H1 (cell line): ENCODE measurements around the gene IFT122. TPM values are rescaled to one million over a fixed set of nuclear protein-coding genes. Genes with fewer than 3 reads are reported as not detected.

Source experiments
- CTCF ChIA-PET: fragments of 300-600 bp; sonication (Branson Sonifier 250); formaldehyde crosslinking; loops from one replicate; lab custom pipeline; 2021; ENCODE audit not compliant: partially characterized antibody; lab: Charles Lee
- POLR2A ChIA-PET: fragments of 300-600 bp; sonication (Branson Sonifier 250); formaldehyde crosslinking; loops from one replicate; lab custom pipeline; 2021; ENCODE audit warnings: inconsistent platforms; ENCODE audit not compliant: partially characterized antibody; lab: Charles Lee
- DNase-seq, 2 experiments: peaks; one replicate each; pipeline versions ENCODE4 v3.0.0 to v3.0.0-alpha.2; 2010 to 2022; ENCODE audit warnings: low spot score in 2 of 2, low read depth in 1 of 2, mixed read lengths in 1 of 2
- FAIRE-seq: peaks from 2 replicates; lab custom pipeline; 2011; peaks lifted over from hg19 to GRCh38; lab: Jason Lieb, UNC
- H2AFZ ChIP-seq: 2 replicates; pipeline ENCODE4 v1.8.1; 2012; ENCODE audit warnings: low read length, inconsistent platforms
- H2AK5ac ChIP-seq: 2 replicates; pipeline ENCODE4 v1.6.1; 2013; ENCODE audit warnings: low read depth, low read length
- H2BK120ac ChIP-seq: replicated peaks from 2 replicates; pipeline ENCODE3; 2013; ENCODE audit warnings: low read depth, low read length, inconsistent platforms
- H2BK12ac ChIP-seq: 2 replicates; pipeline ENCODE4 v1.6.1; 2013; ENCODE audit warnings: low read depth, low read length
- H2BK15ac ChIP-seq: 2 replicates; pipeline ENCODE4 v1.6.1; 2013; ENCODE audit warnings: low read length
- H2BK20ac ChIP-seq: 2 replicates; pipeline ENCODE4 v1.6.1; 2013; ENCODE audit warnings: low read length
- H2BK5ac ChIP-seq: 2 replicates; pipeline ENCODE4 v1.6.1; 2013; ENCODE audit warnings: low read depth, low read length
- H3K14ac ChIP-seq: 2 replicates; pipeline ENCODE4 v1.6.1; 2013; ENCODE audit warnings: inconsistent platforms; ENCODE audit not compliant: insufficient read length
- H3K18ac ChIP-seq: 2 replicates; pipeline ENCODE4 v1.6.1; 2013; ENCODE audit warnings: low read length; ENCODE audit errors: extremely low read depth
- H3K23ac ChIP-seq: 2 replicates; pipeline ENCODE4 v1.6.1; 2013; ENCODE audit warnings: inconsistent platforms; ENCODE audit not compliant: insufficient read length
- H3K23me2 ChIP-seq: 2 replicates; pipeline ENCODE4 v1.6.1; 2013; ENCODE audit warnings: low read depth, low read length
- H3K27ac ChIP-seq: 2 replicates; pipeline ENCODE4 v1.6.1; 2011; ENCODE audit warnings: low read depth, low read length, inconsistent platforms
- H3K27me3 ChIP-seq, 4 experiments: replicated peaks in 1 of 4; 1 replicate in 1 of 4; 2 replicates in 3 of 4; pipeline versions ENCODE4 v1.6.1 to v1.8.1; 2011 to 2013; ENCODE audit warnings: low read length in 3 of 4, mild to moderate bottlenecking in 3 of 4, inconsistent platforms in 2 of 4, mixed read lengths in 2 of 4, moderate library complexity in 1 of 4; ENCODE audit not compliant: control insufficient read depth in 3 of 4, insufficient read depth in 3 of 4; ENCODE audit errors: extremely low read depth in 1 of 4
- H3K36me3 ChIP-seq, 4 experiments: 2 replicates each; pipeline versions ENCODE4 v1.6.1 to v1.8.1; 2011 to 2013; ENCODE audit warnings: mild to moderate bottlenecking in 4 of 4, low read length in 3 of 4, moderate library complexity in 2 of 4, control low read depth in 1 of 4, inconsistent platforms in 1 of 4; ENCODE audit not compliant: insufficient read depth in 4 of 4, control insufficient read depth in 2 of 4
- H3K4ac ChIP-seq: replicated peaks from 2 replicates; pipeline ENCODE3; 2013; ENCODE audit warnings: low read length, low read depth, mixed read lengths, inconsistent platforms; ENCODE audit not compliant: insufficient read length
- H3K4me1 ChIP-seq, 4 experiments: replicated peaks in 1 of 4; 1 replicate in 1 of 4; 2 replicates in 3 of 4; pipeline versions ENCODE4 v1.6.1 to v1.8.1; 2011 to 2013; ENCODE audit warnings: low read length in 3 of 4, inconsistent platforms in 2 of 4, mixed read lengths in 1 of 4; ENCODE audit not compliant: insufficient read depth in 4 of 4, control insufficient read depth in 3 of 4
- H3K4me2 ChIP-seq, 2 experiments: 2 replicates each; pipeline versions ENCODE4 v1.6.1 to v1.8.1; 2011 to 2013; ENCODE audit warnings: low read depth in 2 of 2, low read length in 2 of 2, control low read depth in 1 of 2, inconsistent platforms in 1 of 2, mild to moderate bottlenecking in 1 of 2; ENCODE audit not compliant: insufficient read depth in 1 of 2
- H3K4me3 ChIP-seq, 4 experiments: fragments of 200-600, 300-600 bp in 1 of 4; sonication (generic), shearing (Covaris generic), sonication (Bioruptor Twin) in 1 of 4; 2 replicates each; pipeline versions ENCODE4 v1.5.1 to v1.8.1; 2011 to 2016; ENCODE audit warnings: low read length in 4 of 4, low read depth in 3 of 4, control low read depth in 2 of 4, inconsistent platforms in 2 of 4, mild to moderate bottlenecking in 2 of 4, mixed read lengths in 1 of 4, moderate library complexity in 1 of 4; ENCODE audit not compliant: insufficient read depth in 2 of 4; ENCODE audit errors: extremely low read depth in 1 of 4
- H3K56ac ChIP-seq: replicated peaks from 2 replicates; pipeline ENCODE3; 2013; ENCODE audit warnings: low read depth, mild to moderate bottlenecking, mixed read lengths, low read length, inconsistent platforms; ENCODE audit not compliant: insufficient read length
- H3K79me1 ChIP-seq: 2 replicates; pipeline ENCODE4 v1.6.1; 2013; ENCODE audit warnings: low read depth, low read length, control low read depth
- H3K79me2 ChIP-seq, 2 experiments: 2 replicates each; pipeline versions ENCODE4 v1.6.1 to v1.8.1; 2012 to 2013; ENCODE audit warnings: low read length in 2 of 2, mild to moderate bottlenecking in 2 of 2, inconsistent platforms in 1 of 2; ENCODE audit not compliant: insufficient read depth in 2 of 2, control insufficient read depth in 1 of 2
- H3K9ac ChIP-seq, 4 experiments: replicated peaks in 1 of 4; 1 replicate in 1 of 4; 2 replicates in 3 of 4; pipeline versions ENCODE4 v1.6.1 to v1.8.1; 2011 to 2013; ENCODE audit warnings: low read depth in 3 of 4, low read length in 3 of 4, control low read depth in 2 of 4, mild to moderate bottlenecking in 2 of 4, moderate library complexity in 2 of 4, inconsistent platforms in 1 of 4; ENCODE audit errors: extremely low read depth in 1 of 4
- H3K9me3 ChIP-seq, 2 experiments: 2 replicates each; pipeline versions ENCODE4 v1.6.1 to v1.8.1; 2012 to 2013; ENCODE audit warnings: mild to moderate bottlenecking in 2 of 2, moderate library complexity in 2 of 2, control low read depth in 1 of 2, inconsistent platforms in 1 of 2, low read depth in 1 of 2, low read length in 1 of 2, mixed read lengths in 1 of 2; ENCODE audit not compliant: insufficient read depth in 2 of 2
- H4K20me1 ChIP-seq, 2 experiments: replicated peaks in 1 of 2; 2 replicates each; pipeline versions ENCODE3 to v1.8.1; 2011 to 2013; ENCODE audit warnings: inconsistent platforms in 2 of 2, low read length in 2 of 2, mild to moderate bottlenecking in 1 of 2; ENCODE audit not compliant: insufficient read depth in 2 of 2, control insufficient read depth in 1 of 2
- H4K5ac ChIP-seq: 2 replicates; pipeline ENCODE4 v1.6.1; 2013; ENCODE audit warnings: low read length, low read depth, mixed read lengths, inconsistent platforms; ENCODE audit not compliant: insufficient read length
- H4K8ac ChIP-seq: 2 replicates; pipeline ENCODE4 v1.8.0; 2013; ENCODE audit warnings: mild to moderate bottlenecking, moderate library complexity, low read length, inconsistent platforms; ENCODE audit not compliant: insufficient read depth; ENCODE audit errors: extremely low read depth
- H4K91ac ChIP-seq: replicated peaks from 2 replicates; pipeline ENCODE3; 2013; ENCODE audit warnings: low read length, mixed read lengths, inconsistent platforms; ENCODE audit not compliant: insufficient read length
- BCL11A ChIP-seq, 2 experiments: IDR thresholded peaks; one replicate each; pipeline ENCODE4 v1.6.1; 2011; ENCODE audit warnings: low read depth in 2 of 2, low read length in 2 of 2, mild to moderate bottlenecking in 2 of 2
- BRCA1 ChIP-seq: IDR thresholded peaks from 2 replicates; pipeline ENCODE4 v1.6.1; 2012; ENCODE audit warnings: low read depth, low read length, improper control_type of control experiment
- CBX5 ChIP-seq: fragments of 300-800, 300-1000 bp; sonication (generic); IDR thresholded peaks from 2 replicates; pipeline ENCODE4 v1.7.1; 2016; ENCODE audit warnings: antibody characterized with exemption, low read length, low read depth
- MAFK ChIP-seq: IDR thresholded peaks from 2 replicates; pipeline ENCODE4 v1.6.1; 2012; ENCODE audit warnings: low read depth, mild to moderate bottlenecking, improper control_type of control experiment, low read length
- NANOG ChIP-seq: IDR thresholded peaks from 2 replicates; pipeline ENCODE4 v1.6.1; 2011; ENCODE audit warnings: low read length, low read depth, mild to moderate bottlenecking, inconsistent platforms; ENCODE audit not compliant: insufficient read depth, poor library complexity, severe bottlenecking
- RAD21 ChIP-seq, 2 experiments: IDR thresholded peaks in 1 of 2; conservative IDR thresholded peaks in 1 of 2; 2 replicates each; pipeline ENCODE4 v1.6.1; 2011; ENCODE audit warnings: low read depth in 2 of 2, low read length in 2 of 2, improper control_type of control experiment in 1 of 2, inconsistent platforms in 1 of 2, mild to moderate bottlenecking in 1 of 2, moderate library complexity in 1 of 2
- RNF2 ChIP-seq: fragments of 200-900, 300-1000 bp; sonication (generic); IDR thresholded peaks from 2 replicates; pipeline ENCODE4 v1.7.1; 2016; ENCODE audit warnings: borderline replicate concordance, low read depth, mild to moderate bottlenecking, antibody characterized with exemption, low read length; ENCODE audit not compliant: poor library complexity, severe bottlenecking; ENCODE audit errors: missing control alignments
- YY1 ChIP-seq: IDR thresholded peaks from 2 replicates; pipeline ENCODE4 v1.6.1; 2011; ENCODE audit warnings: low read depth, mild to moderate bottlenecking, low read length
- WGBS, 2 experiments: shearing (Covaris generic) in 1 of 2; methylation state at CpG; one replicate each; pipeline versions ENCODE4 v1.1.6 to v1.1.7; 2013 to 2015; ENCODE audit warnings: low lambda C conversion rate in 2 of 2, mixed read lengths in 2 of 2, inconsistent platforms in 1 of 2, low coverage in 1 of 2, missing lambda C conversion rate in 1 of 2; ENCODE audit not compliant: insufficient replicate concordance in 2 of 2, insufficient coverage in 1 of 2, insufficient read length in 1 of 2; ENCODE audit errors: extremely low coverage in 1 of 2, missing lambda C conversion rate in 1 of 2; 5-methylcytosine and 5-hydroxymethylcytosine counted together
- polyA plus RNA-seq, 7 experiments: library from polyadenylated mRNA; depleted of rRNA in 3 of 7; stranded (reverse) in 5 of 7; unstranded in 2 of 7; fragments of >200 nt in 5 of 7; fragments of 200-250 nt in 2 of 7; gene quantifications; 1 replicate in 5 of 7; 2 replicates in 1 of 7; 4 replicates in 1 of 7; pipeline versions ENCODE4 v1.2.1 to v1.2.3, GENCODE V29; 2011 to 2013; ENCODE audit warnings: missing spikeins in 2 of 7, mixed read lengths in 2 of 7
- total RNA-seq: library from RNA; stranded (reverse); fragmentation: NEBNext Ultra II Directional; extraction: Animal tissue kit (Norgen Biotek cat#: 25700); gene quantifications from 2 replicates; pipeline ENCODE4 v1.2.1, GENCODE V29; 2021

The IFT122 gene
- total and polyA plus RNA-seq, 2 of the 8 experiments (the other 6 are each of a cell fraction or from before 2014, with no cell fraction given) = 23.7 to 25.1 TPM

DNA sequence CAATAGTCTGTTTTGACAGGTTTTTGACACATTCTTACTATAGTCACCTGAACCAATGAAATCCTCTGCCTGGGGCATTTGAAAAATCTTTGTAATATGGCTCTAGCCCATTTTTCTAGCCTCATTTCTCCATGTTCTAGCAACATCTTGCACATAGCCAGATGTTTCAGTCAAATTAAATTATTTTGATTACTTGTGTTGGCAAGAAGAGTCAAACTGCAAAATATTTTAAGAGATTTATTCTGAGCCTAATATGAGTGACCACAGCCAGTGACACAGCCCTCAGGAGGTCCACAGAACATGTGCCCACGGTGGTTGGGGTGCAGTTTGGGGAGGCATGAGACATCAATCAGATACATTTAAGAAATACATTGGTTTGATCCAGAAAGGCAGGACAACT is 6.9 kb downstream of the IFT122 start:
- no peak for FAIRE-seq
- Histone ChIP-seq H3K4me2 (no peak overlapping the region), H3K4me1 (peaks cover 2 to 22% (median 7%) of the 10 kb centered on the region in 4 experiments; a peak in 5 of 7 replicates), H3K56ac (no peak overlapping the region), H3K9ac (no peak overlapping the region), H3K79me2 (0 out of 4 replicates have a peak, but pooled peaks cover 0 to 2% of the 10 kb centered on the region in 2 experiments), H3K14ac (no peak overlapping the region), H4K91ac (no peak overlapping the region), H2BK5ac (no peak overlapping the region), H4K8ac (no peak overlapping the region)
- WGBS, 2 experiments = 67% methylated on average over 1 of the region's 1 CpG; no CpG with 5 or more reads in 1 of the 2 experiments
- no peak for TF ChIP-seq RNF2
- TF ChIP-seq CBX5 = no peak
- no peak for TF ChIP-seq BRCA1
- TF ChIP-seq MAFK = no peak
- TF ChIP-seq RAD21 (IDR thresholded peaks at IDR 0.05 in 1 of 2, conservative IDR thresholded peaks at IDR 0.05 in 1 of 2; ENCODE audit: low read depth in 2 of 2, low read length in 2 of 2) = no peak
- TF ChIP-seq YY1 = no peak
- TF ChIP-seq NANOG = no peak
- TF ChIP-seq BCL11A (IDR thresholded peaks at IDR 0.05; ENCODE audit: low read depth in 2 of 2, low read length in 2 of 2) = no peak
- TF ChIP-seq, all 59 proteins: peak for 0
- Histone ChIP-seq H3K4me3 (no peak overlapping the region), H4K5ac (no peak overlapping the region), H3K4ac (no peak overlapping the region), H3K79me1 (no peaks in the 10 kb centered on the region), H2BK120ac (no peak overlapping the region), H2BK20ac (no peak overlapping the region), H3K27me3 (no peaks in the 10 kb centered on the region), H2BK15ac (no peak overlapping the region), H2AK5ac (no peak overlapping the region), H3K23ac (no peak overlapping the region), H2BK12ac (no peak overlapping the region), H3K18ac (no peak overlapping the region), H3K36me3 (no peaks in the 10 kb centered on the region), H2AFZ (no peak overlapping the region), H3K27ac (no peak overlapping the region), H3K9me3 (no peaks in the 10 kb centered on the region), H3K23me2 (no peaks in the 10 kb centered on the region), H4K20me1 (no peaks in the 10 kb centered on the region)
- DNase-seq = no peak
- CTCF ChIA-PET = no interaction called here
- POLR2A ChIA-PET = interaction anchor here (1.2 kb wide), 1 partner anchor 38 kb away, joined by 3 read pairs; no protein-coding TSS in a partner anchor
